HUDEP-2 (cell line): ENCODE measurements around the gene HOXA2.

Experiments
- DNase-seq, 76 experiments: peaks; one replicate each; lab custom pipeline; 2025; ENCODE audit not compliant: unreplicated experiment in 76 of 76; lab: John Stamatoyannopoulos, UW

HOXA2 gene

DNA sequence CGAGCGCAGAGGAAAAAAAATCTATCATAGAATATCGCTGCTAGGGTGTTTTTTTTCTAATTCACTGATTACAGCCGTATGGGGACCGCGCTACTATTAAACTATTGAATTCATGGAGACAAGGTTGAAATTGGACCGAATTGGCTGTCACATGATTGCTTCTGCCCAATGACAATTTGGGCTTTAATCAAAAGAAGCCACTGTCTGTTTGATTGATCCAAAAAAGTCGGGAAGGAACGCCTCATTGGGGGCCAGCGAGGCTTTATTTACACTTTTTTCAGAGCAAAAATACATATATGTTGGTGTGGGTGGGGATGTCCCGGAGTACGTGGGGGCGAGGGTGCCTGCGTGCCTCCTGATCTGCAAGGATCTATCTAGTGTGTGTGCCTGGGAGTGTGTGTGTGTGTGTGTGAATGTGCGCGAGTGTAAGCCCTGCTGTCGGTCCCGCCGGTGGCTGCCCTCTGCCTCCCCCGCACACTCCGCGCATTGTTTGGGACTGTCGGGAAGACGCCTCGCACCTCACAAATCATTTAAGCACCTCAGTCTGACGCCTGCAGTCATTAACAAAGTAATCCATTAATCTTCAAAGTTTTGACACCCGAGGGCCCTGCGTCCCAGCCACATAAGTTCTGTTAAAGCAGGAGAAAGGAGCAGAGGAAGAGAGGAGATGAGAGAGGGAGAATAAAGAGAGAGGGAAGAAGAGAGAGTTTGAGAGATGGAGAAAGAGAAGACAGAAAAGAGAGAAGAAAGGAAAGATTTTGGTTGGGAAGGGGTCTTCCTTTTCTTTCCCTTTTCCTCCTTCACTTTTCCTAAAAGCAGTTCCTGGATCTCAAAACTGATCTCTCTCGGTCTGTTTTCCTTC, at the start of gene HOXA2:
Gene HOXA2, minus strand, starts transcription at position 103 of the 862 bp plus-strand sequence. CDS start 183 bp downstream, outside the sequence.
- DNase-seq: no peak

DNA sequence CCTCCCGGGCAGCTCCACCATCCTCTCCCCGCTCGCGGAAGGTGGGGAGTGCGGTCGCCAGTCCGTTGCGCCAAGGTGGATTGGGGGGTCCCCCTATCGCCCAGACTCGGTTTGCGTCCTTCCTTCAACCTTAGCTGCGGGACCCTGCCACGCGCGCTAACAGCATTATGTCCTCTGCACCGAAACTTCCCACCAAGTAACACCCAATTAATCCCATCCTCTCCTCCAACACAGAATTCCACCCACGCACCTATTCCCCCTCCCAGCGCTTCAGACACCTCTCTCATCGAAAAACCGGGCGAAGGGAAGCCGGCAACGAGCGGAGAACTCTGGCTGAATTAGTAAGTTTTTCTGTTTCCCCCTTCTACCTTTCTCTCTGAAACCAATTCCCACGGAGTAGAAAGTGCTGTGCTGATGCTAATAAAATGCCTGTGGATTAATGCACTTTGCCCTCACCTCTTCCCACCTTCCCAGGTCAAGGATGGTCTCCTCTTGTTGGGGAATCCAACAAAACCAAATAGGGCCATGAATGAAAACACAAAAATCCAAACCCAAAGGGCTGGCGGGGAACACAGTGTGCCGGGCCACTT, 49.0 kb upstream of the HOXA2 start:
- no peak for DNase-seq

DNA sequence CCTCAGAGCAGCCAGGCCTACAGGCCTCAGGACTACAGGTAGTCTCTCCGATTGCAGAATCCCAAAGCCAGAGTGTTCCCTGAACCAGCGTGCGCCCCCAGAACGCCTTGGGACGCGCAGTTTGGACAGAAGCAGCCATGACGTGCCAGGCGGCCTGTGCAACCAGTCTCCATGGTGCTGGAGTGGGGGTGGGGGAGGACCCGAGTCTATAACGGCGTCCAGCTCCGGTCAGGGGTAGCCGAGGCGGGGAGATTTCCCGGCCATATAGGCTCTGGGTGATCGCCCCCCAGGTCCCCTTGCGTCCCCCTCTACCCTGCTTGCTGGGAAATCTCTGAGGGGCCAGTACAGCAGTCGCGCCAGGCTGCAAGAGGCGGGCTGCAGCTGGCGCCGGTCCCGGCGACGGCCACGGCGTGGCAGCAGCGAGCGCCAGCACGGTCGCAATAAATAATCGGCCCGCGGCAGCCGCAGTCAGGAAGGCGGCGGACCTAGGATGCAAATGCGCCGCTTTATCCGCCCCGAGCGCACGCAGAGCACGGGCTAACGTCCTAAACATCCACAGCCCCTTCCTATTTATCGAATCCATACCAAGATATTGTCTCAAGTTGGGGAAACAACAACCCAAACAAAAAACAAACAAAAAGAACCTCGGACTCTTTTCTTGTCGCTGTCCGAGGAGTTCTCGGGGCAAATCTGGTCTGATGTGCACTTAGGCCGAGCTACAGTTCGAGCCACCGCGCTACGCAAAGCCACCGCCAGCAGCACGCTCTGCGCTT, 48.3 kb upstream of the HOXA2 start:
- DNase-seq: peak in 54 of 76 experiments; percentile 4 to 70 (median 34)

DNA sequence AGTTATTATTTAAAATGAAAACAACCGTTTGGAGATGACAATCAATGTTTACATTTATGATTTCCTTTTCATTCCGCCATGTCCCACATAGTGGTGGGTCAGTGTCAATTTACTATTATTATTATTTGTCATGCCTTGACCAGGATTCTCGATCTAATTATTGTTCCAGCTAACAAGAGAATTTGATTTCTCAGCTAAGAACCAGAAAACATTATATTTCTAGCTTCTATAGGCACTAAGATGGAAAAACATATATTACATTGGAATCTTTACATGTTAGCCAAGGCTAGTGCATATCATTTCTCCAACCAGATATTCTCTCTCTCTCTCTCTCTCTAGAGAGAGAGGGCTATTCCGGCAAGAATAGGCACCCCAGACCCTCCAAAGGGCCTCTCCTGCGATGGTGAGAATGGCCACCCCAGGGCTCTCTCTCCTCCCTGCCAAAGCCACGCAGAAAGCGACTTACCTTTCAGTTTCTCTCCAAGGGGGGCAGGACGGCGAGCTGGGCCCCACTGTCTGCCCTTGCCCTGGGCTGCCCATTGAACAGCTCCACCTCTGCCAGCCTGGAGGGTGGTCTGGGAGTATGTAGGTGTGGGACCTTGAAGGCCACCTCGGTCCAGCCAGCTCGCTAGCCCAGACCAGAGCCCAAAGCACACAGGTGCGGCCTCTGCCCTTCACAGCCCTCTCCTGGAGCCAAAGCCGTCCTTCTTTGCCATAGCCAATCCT, 47.5 kb upstream of the HOXA2 start:
- DNase-seq: no peak

DNA sequence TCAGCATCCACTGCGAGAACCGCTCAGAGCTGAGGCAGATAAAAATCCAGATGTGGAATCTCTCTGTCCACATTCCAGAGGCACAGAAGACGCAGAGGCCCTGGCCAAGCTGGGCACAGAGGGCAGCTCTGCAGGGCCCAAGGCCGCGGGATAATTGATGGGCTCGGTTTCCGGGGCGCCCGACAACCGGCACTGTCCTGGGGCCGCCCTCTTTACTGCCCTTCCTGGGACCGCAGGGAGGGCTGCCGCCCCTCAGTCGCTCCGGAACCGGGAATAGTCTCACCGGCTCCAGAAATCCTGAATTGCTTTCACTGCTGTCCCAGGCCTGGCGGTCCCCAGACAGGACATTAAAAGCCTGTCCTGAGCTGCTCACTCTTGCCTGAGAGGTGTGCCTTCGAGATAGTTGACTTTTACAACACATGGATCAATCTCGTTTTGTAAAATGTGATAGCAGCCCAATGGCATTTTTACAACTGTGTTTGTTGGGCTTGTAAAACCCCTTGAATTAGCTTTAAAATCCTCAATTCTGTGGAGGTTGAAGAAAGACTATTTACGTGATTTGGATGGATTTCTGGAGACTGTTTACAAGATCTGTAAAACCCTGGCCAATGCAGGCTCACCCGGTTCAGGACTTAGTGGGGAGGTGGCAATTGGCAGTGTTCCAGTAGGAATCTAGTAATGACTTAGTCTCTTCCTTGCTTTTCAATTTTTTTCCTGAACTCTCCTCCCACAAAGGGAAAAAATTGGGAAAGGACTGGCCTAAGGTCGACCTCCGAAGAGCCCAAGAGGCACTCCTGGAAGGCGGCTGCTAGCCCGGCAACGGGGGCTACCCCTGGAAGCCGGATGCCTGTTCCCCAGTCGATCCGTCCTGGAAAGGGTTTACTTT, 46.5 kb upstream of the HOXA2 start:
- no peak for DNase-seq

DNA sequence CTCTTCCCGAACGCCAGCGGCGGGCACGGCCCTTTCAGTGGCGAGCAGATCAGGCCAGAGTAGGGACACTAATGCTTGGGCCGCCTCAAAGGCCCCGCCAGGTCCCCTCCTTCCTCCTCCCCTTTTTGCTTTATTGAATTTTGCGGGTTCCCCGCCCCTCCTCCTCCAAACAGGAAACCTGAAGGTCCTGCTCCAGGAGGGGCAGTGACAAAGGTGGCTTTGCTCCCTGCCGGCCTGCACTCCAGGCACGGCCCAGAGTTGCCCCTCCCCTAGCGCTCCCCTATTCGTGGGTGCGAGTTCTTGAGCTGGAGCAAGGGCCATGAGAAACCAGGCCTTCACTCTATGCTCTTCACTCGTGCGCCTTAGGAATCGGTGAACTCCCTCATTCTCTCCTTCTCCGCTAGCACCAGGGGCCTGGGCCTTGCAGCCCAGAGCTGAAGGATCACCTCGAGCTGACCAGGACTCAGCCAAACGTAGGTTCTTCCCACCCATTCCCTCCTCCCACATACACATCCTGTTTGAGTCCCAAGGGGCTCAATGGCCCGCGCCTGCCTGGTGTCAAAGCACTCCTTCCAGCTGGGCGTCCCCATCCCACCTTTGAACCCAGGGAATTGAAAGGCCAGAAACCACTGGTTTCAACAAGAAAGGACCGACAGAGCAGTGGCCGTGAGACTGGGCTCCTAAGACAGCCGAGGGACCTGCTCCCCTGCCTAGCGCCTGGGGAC, 45.7 kb upstream of the HOXA2 start:
- no peak for DNase-seq

DNA sequence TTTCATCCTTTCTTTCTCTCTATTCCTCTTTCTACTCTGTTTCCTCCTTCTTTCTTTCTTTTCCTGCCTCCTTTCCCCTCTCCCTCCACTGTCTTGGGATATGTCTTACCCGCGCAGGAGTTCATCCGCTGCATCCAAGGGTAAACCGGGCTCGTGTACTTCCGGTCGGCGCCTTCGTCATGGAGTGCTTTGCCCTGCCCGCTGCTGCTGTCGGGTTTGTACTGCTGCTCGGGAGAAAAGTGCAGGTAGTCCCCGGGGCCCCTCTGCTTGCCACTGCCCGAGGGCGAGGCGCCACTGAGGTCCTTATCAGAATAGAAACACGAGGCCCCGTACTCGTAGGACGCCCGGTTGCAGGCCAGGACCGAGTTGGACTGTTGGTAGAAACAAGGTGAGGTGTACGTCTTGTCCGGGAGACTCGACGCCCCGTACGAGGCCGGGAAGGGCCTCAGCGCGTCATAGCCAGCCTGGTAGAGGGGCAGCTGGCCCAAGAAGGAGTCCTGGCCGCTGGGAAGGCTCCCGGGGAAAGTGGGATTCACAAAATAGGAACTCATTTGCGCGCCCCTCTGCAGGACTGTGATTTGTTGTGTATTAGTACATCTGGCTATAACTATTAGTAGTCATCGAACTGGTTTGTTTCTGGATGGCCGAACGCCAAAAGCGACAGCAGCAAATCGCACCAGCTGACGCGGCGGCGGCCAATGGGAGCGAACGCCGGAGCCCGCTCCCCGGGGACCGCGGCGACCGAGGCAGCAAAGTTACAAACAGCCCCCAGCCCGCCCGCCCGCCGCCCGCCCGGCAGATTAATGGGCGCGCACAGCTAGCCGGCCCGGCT, 44.9 kb upstream of the HOXA2 start, which contains the start of gene HOXA6:
Gene HOXA6, minus strand, starts transcription at position 576 of the 832 bp plus-strand sequence. Its CDS starts 25 bp downstream, at position 551.
- DNase-seq: no peak

DNA sequence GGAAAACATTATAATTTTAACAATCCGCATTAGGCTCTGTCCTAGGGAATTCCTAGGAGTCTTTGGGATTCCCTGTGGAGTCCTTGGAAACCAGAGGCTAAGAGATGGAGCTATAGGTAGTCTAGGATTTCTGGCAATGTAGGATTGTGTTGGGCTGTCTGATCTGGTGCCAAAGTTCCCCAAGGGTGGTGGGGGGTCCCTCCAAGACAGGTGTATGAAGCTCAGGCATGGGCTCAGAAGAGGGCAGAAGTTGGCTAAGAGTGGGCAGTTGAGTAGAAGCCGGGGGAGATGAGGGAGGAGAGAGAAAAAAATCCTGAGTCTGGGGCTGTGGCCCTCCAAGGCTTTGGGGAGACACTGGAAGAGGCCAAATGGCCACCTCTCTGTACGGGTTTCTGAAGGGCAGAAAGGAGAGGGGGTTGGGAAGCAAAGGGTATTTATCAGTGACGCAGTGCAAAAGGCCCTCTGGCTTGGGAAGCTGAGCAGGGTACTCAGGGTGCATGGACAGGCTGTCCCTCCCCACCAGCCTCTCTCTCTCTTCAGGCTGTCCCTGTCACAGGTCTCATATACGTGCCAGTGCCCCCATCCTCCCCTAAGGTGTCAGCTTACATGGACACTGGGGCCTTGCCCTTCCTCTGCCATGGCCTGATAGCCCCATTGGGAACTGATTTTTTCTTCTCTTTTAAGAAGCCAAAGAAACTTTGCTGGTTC, 44.2 kb upstream of the HOXA2 start:
- DNase-seq: no peak

DNA sequence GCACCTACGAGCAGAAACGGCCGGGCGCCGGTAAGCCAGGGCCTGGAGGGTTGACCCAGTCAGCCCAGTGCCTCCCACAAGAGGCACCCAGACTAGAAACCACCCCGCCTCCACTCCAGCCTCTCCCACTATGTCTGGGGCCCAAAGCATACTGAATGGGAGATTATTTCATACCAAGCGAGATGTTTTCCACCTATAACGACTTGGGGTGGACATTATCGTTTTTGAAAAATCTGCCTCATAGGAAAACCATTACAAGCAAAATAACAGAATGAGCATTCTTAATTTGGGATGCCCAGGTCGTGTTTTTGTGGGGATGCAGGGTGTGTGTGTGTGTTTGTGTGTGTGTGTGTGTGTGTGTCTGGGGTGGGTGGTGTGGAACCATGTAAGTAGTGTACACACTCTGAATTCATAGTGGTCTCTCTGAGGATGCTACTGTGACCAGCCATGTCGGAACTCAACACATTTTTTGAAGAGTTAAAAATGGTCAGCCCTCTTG, 43.5 kb upstream of the HOXA2 start:
- DNase-seq: no peak

DNA sequence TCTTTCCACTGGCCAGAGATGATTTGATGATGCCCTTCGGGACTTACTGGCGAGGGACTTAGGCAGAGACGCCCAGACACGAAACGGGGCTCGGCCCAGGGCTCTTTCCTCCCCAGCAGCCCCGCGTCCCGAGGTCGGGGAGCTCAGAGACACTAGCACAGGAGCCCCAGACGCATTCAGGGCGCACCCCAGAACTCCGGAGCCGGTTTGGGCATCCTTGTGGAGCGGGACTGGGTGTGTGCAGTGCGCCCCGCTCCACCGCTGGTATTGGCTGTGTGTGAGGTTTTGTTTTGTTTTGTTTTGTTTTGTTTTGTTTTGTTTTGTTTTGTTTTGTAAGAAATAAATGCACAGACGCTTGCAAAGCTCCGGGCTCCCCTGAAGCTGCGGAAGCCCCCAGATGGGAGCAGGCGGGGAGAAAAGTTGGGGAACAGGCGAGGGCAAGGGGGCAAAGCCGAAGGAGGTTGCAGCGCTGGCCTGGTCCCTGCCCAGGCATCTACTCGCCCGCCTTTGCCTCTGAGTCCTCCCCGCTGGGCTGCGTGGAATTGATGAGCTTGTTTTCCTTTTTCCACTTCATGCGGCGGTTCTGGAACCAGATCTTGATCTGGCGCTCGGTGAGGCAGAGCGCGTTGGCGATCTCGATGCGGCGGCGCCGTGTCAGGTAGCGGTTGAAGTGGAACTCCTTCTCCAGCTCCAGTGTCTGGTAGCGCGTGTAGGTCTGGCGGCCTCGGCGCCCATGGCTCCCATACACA, 42.9 kb upstream of the HOXA2 start:
- DNase-seq: no peak

DNA sequence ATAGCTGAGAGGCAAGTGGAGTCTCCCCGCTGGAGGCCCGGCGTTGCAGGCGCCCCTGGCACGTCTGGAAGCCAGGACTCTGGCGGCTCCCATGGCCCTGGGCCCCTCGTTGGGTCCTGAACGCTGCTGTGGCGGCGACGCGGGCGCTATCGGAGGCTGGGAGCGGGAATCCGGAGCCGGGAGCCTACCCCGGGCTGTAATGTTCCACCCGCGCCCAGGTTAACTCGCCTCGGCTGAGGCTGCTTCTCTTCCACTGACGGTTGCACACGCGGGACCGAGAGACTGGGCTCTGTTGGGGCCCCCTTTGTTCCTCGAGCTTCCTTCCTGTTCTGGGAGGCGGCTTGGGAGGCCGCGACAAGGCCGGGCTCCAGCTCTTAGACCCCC, 42.3 kb upstream of the HOXA2 start:
- no peak for DNase-seq

DNA sequence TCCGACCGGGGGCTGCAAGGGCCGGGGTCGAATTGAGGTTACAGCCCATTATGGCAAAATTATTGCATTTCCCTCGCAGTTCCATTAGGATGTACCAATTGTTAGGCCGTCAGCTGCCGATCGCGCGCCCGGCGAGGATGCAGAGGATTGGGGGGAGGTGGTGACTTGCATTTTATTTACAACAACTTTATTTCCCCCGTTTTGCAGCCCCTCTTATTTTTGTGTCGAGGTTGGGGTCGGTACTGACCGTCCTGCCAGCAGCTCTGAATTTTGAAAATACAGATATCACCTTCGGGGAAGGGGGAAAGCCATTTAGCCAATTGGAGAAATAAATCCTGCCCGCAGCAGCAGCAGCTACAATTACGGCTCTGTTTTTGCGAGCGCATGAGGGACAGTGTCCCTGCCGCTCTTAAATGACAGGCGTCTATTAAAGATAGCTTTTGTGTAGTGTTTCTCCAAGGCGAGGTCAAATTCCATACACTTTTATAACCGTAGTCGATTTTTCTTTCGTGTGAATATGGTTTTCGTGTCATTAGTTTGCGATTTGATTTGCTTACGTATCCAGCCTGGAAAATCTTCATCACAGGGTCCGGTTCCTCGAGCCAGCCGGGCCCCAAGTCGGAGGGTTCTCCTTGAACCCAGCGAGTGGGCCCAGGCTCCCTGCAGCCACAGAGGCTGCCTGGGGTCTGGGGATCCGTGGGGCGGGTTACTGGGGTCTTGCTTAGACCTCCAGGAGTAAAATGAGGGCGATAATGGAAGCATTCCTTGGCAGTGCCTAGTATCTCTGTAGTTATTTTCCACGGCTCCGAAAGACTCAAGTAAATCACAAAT, 41.7 kb upstream of the HOXA2 start:
- no peak for DNase-seq

DNA sequence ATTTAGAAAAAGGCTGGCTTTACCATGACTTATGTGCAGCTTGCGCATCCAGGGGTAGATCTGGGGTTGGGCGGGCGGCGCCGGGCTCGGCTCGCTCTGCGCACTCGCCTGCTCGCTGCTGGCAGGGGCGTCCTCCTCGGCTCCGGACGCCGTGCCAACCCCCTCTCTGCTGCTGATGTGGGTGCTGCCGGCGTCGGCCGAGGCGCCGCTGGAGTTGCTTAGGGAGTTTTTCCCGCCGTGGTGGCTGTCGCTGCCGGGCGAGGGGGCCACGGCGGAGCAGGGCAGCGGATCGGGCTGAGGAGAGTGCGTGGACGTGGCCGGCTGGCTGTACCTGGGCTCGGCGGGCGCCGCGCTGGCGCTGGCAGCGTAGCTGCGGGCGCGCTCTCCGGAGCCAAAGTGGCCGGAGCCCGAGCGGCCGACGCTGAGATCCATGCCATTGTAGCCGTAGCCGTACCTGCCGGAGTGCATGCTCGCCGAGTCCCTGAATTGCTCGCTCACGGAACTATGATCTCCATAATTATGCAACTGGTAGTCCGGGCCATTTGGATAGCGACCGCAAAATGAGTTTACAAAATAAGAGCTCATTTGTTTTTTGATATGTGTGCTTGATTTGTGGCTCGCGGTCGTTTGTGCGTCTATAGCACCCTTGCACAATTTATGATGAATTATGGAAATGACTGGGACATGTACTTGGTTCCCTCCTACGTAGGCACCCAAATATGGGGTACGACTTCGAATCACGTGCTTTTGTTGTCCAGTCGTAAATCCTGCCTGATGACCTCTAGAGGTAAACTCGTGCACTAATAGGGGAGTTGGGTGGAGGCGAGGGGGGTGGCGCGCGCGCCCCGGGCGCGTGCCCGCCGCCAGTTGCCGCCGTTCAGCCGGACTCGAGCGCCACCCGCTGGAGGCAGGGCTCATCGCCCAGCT, 40.8 kb upstream of the HOXA2 start, which contains the start of gene HOXA5:
Gene HOXA5, minus strand, starts transcription at position 659 of the 927 bp plus-strand sequence. Its CDS starts 74 bp downstream, at position 585.
- DNase-seq: peak in 4 of 76 experiments; percentile 3 to 30 (median 18)

DNA sequence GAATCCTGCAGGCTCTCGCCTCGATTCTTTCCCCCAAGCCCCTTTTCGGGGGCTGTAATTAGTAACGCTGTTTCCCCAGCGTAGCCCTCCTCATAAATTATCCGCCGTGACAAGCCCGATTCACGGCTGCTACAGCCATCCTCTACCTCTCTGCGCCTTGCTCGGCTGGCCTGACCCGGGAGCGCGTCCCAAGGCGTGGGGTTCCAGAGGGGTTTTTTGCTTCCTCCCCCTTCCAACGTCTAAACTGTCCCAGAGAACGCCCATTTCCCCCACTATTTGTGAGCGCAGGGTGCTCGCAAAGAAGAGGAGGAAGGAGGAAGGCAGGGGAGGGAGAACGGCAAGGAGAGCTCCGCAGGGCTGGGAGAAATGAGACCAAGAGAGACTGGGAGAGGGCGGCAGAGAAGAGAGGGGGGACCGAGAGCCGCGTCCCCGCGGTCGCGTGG, 40.1 kb upstream of the HOXA2 start:
- DNase-seq: no peak
